Measurements from ENCODE around the gene UQCRC1.

GRCh38 chr3:48567090-48567489, 42.4 kb downstream of the UQCRC1 start:
- TF ChIP-seq, protein P1, sequence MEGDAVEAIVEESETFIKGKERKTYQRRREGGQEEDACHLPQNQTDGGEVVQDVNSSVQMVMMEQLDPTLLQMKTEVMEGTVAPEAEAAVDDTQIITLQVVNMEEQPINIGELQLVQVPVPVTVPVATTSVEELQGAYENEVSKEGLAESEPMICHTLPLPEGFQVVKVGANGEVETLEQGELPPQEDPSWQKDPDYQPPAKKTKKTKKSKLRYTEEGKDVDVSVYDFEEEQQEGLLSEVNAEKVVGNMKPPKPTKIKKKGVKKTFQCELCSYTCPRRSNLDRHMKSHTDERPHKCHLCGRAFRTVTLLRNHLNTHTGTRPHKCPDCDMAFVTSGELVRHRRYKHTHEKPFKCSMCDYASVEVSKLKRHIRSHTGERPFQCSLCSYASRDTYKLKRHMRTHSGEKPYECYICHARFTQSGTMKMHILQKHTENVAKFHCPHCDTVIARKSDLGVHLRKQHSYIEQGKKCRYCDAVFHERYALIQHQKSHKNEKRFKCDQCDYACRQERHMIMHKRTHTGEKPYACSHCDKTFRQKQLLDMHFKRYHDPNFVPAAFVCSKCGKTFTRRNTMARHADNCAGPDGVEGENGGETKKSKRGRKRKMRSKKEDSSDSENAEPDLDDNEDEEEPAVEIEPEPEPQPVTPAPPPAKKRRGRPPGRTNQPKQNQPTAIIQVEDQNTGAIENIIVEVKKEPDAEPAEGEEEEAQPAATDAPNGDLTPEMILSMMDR (conservative IDR thresholded peaks at IDR 0.05; ENCODE audit: low read depth, low read length), result no peak
- TF ChIP-seq EZH2 (IDR thresholded peaks at IDR 0.05; ENCODE audit: low read length, unreplicated experiment), result no peak
